ENCODE measurements around the gene BPNT1. TPM values are rescaled to one million over a fixed set of nuclear protein-coding genes. Genes with fewer than 3 reads are reported as not detected.

BPNT1 gene
- total RNA-seq, 2 donors from 2014 or later, result 4.3 to 12.2 TPM

DNA sequence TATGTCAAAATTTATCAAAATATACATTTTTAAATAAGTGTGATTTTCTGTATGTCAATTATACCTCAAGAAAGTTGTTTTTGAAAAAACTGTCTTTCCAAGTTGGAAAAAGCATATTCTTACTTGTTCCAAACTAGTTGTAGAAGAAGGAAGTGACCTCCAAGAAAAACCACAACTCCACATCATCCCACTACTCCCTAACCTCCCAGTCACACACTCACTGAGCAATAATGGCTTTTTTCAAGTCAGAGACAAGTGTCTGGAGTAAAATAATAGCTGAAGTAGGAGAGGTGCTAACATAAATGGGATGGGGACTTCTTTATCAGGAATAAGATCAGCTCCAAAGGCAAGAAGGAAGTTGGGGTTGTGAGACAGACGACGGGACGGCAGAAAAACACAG lies 56.7 kb downstream of the BPNT1 start:
- DNase-seq (no peak), ATAC-seq (no peak)
- no peak for TF ChIP-seq POLR2A (IDR thresholded peaks at IDR 0.05)
- Histone ChIP-seq H3K4me3 (no peak overlapping the region), H3K27ac (no peak overlapping the region), H3K27me3 (no peaks in the 10 kb centered on the region), H3K36me3 (replicated peaks in 1 of 2; ENCODE audit: insufficient read depth in 1 of 2, low read depth in 2 of 2) (peaks cover 0 to 22% of the 10 kb centered on the region in 2 donors), H3K9me3 (no peaks in the 10 kb centered on the region), H3K4me1 (no peaks in the 10 kb centered on the region)
- WGBS, 2 donors, result 76% methylated on average over 3 of the region's 3 CpGs
- intact Hi-C loops (cut with DNase I), result no loop called here

DNA sequence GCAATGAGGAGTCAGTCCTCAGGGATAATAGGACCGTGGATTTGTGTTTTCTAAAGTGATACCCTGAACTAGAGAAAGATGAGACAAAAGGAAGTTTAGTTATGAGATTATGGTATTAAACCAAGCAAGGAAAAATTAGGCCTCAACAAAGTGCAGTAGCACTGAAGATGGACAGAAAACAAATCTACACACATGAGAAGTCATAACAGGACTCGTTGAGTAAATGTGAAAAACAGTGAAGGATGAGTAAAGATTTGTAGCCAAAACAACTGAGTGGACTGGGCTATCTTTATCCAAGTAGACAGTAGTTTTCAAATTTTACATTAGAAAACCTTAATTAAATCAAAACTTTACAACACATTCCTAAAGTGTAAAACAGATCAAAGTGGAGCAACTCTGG lies 58.3 kb downstream of the BPNT1 start:
- H3K4me3 ChIP-seq, result no peak overlapping the region
- intact Hi-C loops (cut with DNase I), result no loop called here
- peaks cover 0 to 23% of the 10 kb centered on the region in 2 donors for H3K36me3 ChIP-seq (replicated peaks in 1 of 2; ENCODE audit: insufficient read depth in 1 of 2, low read depth in 2 of 2)
- no peak for TF ChIP-seq POLR2A (IDR thresholded peaks at IDR 0.05)
- TF ChIP-seq, protein P1, sequence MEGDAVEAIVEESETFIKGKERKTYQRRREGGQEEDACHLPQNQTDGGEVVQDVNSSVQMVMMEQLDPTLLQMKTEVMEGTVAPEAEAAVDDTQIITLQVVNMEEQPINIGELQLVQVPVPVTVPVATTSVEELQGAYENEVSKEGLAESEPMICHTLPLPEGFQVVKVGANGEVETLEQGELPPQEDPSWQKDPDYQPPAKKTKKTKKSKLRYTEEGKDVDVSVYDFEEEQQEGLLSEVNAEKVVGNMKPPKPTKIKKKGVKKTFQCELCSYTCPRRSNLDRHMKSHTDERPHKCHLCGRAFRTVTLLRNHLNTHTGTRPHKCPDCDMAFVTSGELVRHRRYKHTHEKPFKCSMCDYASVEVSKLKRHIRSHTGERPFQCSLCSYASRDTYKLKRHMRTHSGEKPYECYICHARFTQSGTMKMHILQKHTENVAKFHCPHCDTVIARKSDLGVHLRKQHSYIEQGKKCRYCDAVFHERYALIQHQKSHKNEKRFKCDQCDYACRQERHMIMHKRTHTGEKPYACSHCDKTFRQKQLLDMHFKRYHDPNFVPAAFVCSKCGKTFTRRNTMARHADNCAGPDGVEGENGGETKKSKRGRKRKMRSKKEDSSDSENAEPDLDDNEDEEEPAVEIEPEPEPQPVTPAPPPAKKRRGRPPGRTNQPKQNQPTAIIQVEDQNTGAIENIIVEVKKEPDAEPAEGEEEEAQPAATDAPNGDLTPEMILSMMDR (IDR thresholded peaks at IDR 0.05), result no peak
- ATAC-seq (no peak), DNase-seq (no peak)
- 61 to 80% methylated on average over 2 of the region's 2 CpGs for WGBS, 2 donors
- no peaks in the 10 kb centered on the region for H3K9me3 ChIP-seq
- H3K27ac ChIP-seq, result no peak overlapping the region
- no peaks in the 10 kb centered on the region for H3K4me1 ChIP-seq
- no peaks in the 10 kb centered on the region for H3K27me3 ChIP-seq

DNA sequence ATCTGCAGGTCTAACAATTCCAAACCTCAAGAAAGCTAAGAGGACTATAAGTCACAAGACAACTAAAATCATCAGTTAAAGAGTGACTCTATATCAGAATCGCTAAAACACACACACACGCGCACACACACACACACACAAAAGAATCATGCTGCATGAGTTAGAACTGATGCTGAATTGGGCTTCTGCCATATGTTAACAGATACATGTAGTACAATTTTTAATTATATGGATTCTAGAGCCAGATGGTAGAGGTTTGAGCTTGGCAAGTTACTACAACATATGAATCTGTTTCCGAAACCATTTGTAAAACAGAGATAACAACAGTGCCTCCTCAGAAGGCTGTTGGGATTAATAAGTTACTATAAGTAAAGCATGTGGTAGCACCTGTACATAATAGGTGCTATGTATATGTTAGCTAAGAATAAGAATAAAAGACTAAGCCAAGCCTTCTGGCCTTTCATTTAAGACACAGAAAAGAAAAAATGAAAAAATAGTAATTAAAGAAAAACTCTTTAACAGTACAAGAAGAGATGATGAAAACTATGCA lies 61.2 kb downstream of the BPNT1 start:
- no peak for DNase-seq
- 63 to 68% methylated on average over 4 of the region's 4 CpGs for WGBS, 2 donors
- intact Hi-C loops (cut with DNase I), result loop anchor here (10.0 kb wide), 1 partner anchor 54 kb away; no protein-coding TSS in a partner anchor
- Histone ChIP-seq H3K27me3 (no peaks in the 10 kb centered on the region), H3K27ac (no peak overlapping the region), H3K4me1 (no peaks in the 10 kb centered on the region), H3K4me3 (no peak overlapping the region), H3K9me3 (no peaks in the 10 kb centered on the region), H3K36me3 (replicated peaks in 1 of 2; ENCODE audit: insufficient read depth in 1 of 2, low read depth in 2 of 2) (peaks cover 6 to 30% of the 10 kb centered on the region in 2 donors)
- TF ChIP-seq, protein P1 (IDR thresholded peaks at IDR 0.05), result no peak
- TF ChIP-seq POLR2A (IDR thresholded peaks at IDR 0.05), result no peak
- no peak for ATAC-seq

DNA sequence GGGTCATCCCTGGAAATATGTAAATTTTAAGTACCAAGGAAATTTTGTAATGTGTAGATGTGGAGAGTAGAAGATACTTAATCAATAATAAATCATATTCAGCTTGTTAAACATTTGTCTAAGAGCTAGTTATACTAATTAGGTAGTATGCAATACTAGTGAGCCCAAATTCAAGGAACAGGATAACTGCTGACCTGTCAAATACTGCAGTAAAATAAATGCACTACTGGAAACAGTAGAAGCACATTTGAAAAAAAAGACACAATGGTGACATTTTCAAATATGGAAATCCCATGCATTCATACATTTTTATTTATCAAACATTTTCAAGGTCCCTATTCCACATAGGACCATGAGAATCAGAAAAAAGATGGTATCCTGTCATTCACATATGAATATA lies 70.5 kb downstream of the BPNT1 start:
- intact Hi-C loops (cut with DNase I), result no loop called here
- Histone ChIP-seq H3K4me1 (no peaks in the 10 kb centered on the region), H3K27me3 (no peaks in the 10 kb centered on the region), H3K4me3 (no peak overlapping the region), H3K27ac (no peak overlapping the region), H3K36me3 (replicated peaks in 1 of 2; ENCODE audit: insufficient read depth in 1 of 2, low read depth in 2 of 2) (peaks cover 13 to 23% of the 10 kb centered on the region in 2 donors), H3K9me3 (no peaks in the 10 kb centered on the region)
- no peak for TF ChIP-seq POLR2A (IDR thresholded peaks at IDR 0.05)
- TF ChIP-seq, protein P1 (IDR thresholded peaks at IDR 0.05), result no peak
- no peak for ATAC-seq
- DNase-seq, result no peak

DNA sequence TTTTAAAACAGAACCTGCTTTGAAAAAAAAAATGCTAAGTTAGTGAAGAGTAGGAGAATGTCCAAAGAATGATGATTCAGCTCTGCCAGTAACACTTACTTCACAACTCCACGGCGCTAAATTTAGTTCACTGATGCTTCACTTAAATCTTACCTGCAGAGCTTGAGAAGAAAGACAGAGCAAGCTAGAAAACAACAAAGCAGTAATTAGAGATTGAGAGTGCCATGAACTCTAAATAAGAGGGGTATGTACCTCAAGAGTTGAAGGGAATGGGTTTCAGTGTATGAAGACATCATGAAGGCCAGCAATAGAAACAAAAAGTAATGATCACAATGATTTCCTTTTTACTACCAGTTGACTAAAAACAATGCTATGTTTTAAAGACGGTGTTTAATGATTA lies 76.1 kb downstream of the BPNT1 start:
- H3K27me3 ChIP-seq, result no peaks in the 10 kb centered on the region
- H3K36me3 ChIP-seq (replicated peaks in 1 of 2; ENCODE audit: insufficient read depth in 1 of 2, low read depth in 2 of 2), result peaks cover 15 to 21% of the 10 kb centered on the region in 2 donors
- no peak for DNase-seq
- WGBS, 2 donors, result 70 to 81% methylated on average over 3 of the region's 3 CpGs
- no peak overlapping the region for H3K27ac ChIP-seq
- H3K9me3 ChIP-seq, result no peaks in the 10 kb centered on the region
- H3K4me3 ChIP-seq, result no peak overlapping the region
- intact Hi-C loops (cut with DNase I), result no loop called here
- no peaks in the 10 kb centered on the region for H3K4me1 ChIP-seq
- ATAC-seq, result no peak
- TF ChIP-seq, protein P1 (IDR thresholded peaks at IDR 0.05), result no peak
- TF ChIP-seq POLR2A (IDR thresholded peaks at IDR 0.05), result no peak

Measured in body of pancreas (tissue), 4 donors.